ENCODE results near the gene REEP1. TPM values are rescaled to one million over a fixed set of nuclear protein-coding genes. Genes with fewer than 3 reads are reported as not detected.

Gene REEP1
- total and polyA plus RNA-seq, 10 donors, result 0.57 to 7.6 (median 3.4) TPM

- intact Hi-C loops (cut with DNase I; ENCODE audit: low total_unique reads), result no loop called here
- no peak for TF ChIP-seq POLR2A (IDR thresholded peaks at IDR 0.05)
- no peak for TF ChIP-seq CTCF (IDR thresholded peaks at IDR 0.05 in 8 of 11, conservative IDR thresholded peaks at IDR 0.05 in 3 of 11)
- TF ChIP-seq POLR2AphosphoS5 (IDR thresholded peaks at IDR 0.05), result no peak
- no peak overlapping the region for H3K27ac ChIP-seq
- H3K36me3 ChIP-seq, result no peaks in the 10 kb centered on the region
- peaks cover 0 to 7% (median 0%) of the 10 kb centered on the region in 6 donors for H3K4me1 ChIP-seq
- no peak for DNase-seq
- no peak overlapping the region for H3K4me3 ChIP-seq
- no peaks in the 10 kb centered on the region for H3K9me3 ChIP-seq
- no peaks in the 10 kb centered on the region for H3K27me3 ChIP-seq (replicated peaks in 1 of 7)
- WGBS, 5 donors, result 92 to 94% (median 93%) methylated on average over 14 of the region's 14 CpGs
Measured at GRCh38 chr2:86281066-86281700, 56.2 kb downstream of the REEP1 start.

- TF ChIP-seq CTCF (IDR thresholded peaks at IDR 0.05 in 8 of 11, conservative IDR thresholded peaks at IDR 0.05 in 3 of 11), result no peak
- TF ChIP-seq POLR2A (IDR thresholded peaks at IDR 0.05), result no peak
- TF ChIP-seq POLR2AphosphoS5 (IDR thresholded peaks at IDR 0.05), result no peak
- H3K4me1 ChIP-seq, result peaks cover 0 to 7% (median 0%) of the 10 kb centered on the region in 6 donors
- 66 to 79% (median 77%) methylated on average over 5 of the region's 5 CpGs for WGBS, 5 donors
Measured at GRCh38 chr2:86280191-86280667, 57.2 kb downstream of the REEP1 start.

GRCh38 chr2:86275962-86276361, 61.5 kb downstream of the REEP1 start:
- WGBS, 5 donors, result 88 to 100% (median 93%) methylated on average over 3 of the region's 3 CpGs
- Histone ChIP-seq H3K27me3 (replicated peaks in 1 of 7) (no peaks in the 10 kb centered on the region), H3K27ac (no peak overlapping the region), H3K4me1 (no peaks in the 10 kb centered on the region), H3K36me3 (no peaks in the 10 kb centered on the region), H3K4me3 (no peak overlapping the region), H3K9me3 (peaks cover 5 to 22% (median 19%) of the 10 kb centered on the region in 8 donors)
- intact Hi-C loops (cut with DNase I; ENCODE audit: low total_unique reads), result no loop called here
- TF ChIP-seq POLR2AphosphoS5 (IDR thresholded peaks at IDR 0.05) (no peak), POLR2A (IDR thresholded peaks at IDR 0.05) (no peak), CTCF (IDR thresholded peaks at IDR 0.05 in 8 of 11, conservative IDR thresholded peaks at IDR 0.05 in 3 of 11) (no peak)
- no peak for DNase-seq

More at GRCh38 chr2:86280191-86280667, 57.2 kb downstream of the REEP1 start:
- no peak overlapping the region for H3K27ac ChIP-seq
- no peak overlapping the region for H3K4me3 ChIP-seq
- no peaks in the 10 kb centered on the region for H3K27me3 ChIP-seq (replicated peaks in 1 of 7)
- DNase-seq, result no peak
- H3K36me3 ChIP-seq, result no peaks in the 10 kb centered on the region
- intact Hi-C loops (cut with DNase I; ENCODE audit: low total_unique reads), result no loop called here
- H3K9me3 ChIP-seq, result no peaks in the 10 kb centered on the region

- no peak for DNase-seq
- TF ChIP-seq CTCF (IDR thresholded peaks at IDR 0.05 in 8 of 11, conservative IDR thresholded peaks at IDR 0.05 in 3 of 11) (no peak), POLR2AphosphoS5 (IDR thresholded peaks at IDR 0.05) (no peak), POLR2A (IDR thresholded peaks at IDR 0.05) (no peak)
- H3K4me3 ChIP-seq, result no peak overlapping the region
- intact Hi-C loops (cut with DNase I; ENCODE audit: low total_unique reads), result no loop called here
- peaks cover 5 to 27% (median 24%) of the 10 kb centered on the region in 8 donors for H3K9me3 ChIP-seq
- H3K36me3 ChIP-seq, result no peaks in the 10 kb centered on the region
- H3K27ac ChIP-seq, result no peak overlapping the region
- H3K4me1 ChIP-seq, result no peaks in the 10 kb centered on the region
- WGBS, 5 donors, result 71 to 83% (median 77%) methylated on average over 4 of the region's 4 CpGs
- H3K27me3 ChIP-seq (replicated peaks in 1 of 7), result no peaks in the 10 kb centered on the region
Measured at GRCh38 chr2:86275384-86275799, 62.0 kb downstream of the REEP1 start.
